Skeletal muscle cell (primary cell): ENCODE measurements around the gene NPRL2.
A peak's percentile ranks its signal among the peaks of the same experiment; 100 is the strongest.

Experiments
- DNase-seq: peaks from one replicate; pipeline ENCODE4 v3.0.0-alpha.2; 2010; ENCODE audit warnings: low read depth
- H3K4me3 ChIP-seq: 2 replicates; pipeline ENCODE4 v1.5.1; 2011; ENCODE audit warnings: low read depth, mild to moderate bottlenecking, control low read depth, low read length, moderate library complexity

The NPRL2 gene

GRCh38 chr3:50350527-50351322 is at the start of gene NPRL2, which contains the start of gene CYB561D2:
TSS of gene NPRL2 (minus strand) at chr3:50350775. CDS start at chr3:50350652, 123 bp downstream.
TSS of gene CYB561D2 (plus strand) at chr3:50350862. CDS start at chr3:50351434, 572 bp downstream.
- peak; percentile 75 for DNase-seq
- H3K4me3 ChIP-seq: peak within 1 kb of the TSS; percentile 70

GRCh38 chr3:50396502-50396901 is 45.9 kb upstream of the NPRL2 start:
- H3K4me3 ChIP-seq: no peak overlapping the region
- no peak for DNase-seq

- H3K4me3 ChIP-seq: no peak overlapping the region
- no peak for DNase-seq
Measured at GRCh38 chr3:50395070-50395860, 44.7 kb upstream of the NPRL2 start.

- no peak overlapping the region for H3K4me3 ChIP-seq
- DNase-seq: no peak
Measured at GRCh38 chr3:50393061-50393460, 42.5 kb upstream of the NPRL2 start.

DNA sequence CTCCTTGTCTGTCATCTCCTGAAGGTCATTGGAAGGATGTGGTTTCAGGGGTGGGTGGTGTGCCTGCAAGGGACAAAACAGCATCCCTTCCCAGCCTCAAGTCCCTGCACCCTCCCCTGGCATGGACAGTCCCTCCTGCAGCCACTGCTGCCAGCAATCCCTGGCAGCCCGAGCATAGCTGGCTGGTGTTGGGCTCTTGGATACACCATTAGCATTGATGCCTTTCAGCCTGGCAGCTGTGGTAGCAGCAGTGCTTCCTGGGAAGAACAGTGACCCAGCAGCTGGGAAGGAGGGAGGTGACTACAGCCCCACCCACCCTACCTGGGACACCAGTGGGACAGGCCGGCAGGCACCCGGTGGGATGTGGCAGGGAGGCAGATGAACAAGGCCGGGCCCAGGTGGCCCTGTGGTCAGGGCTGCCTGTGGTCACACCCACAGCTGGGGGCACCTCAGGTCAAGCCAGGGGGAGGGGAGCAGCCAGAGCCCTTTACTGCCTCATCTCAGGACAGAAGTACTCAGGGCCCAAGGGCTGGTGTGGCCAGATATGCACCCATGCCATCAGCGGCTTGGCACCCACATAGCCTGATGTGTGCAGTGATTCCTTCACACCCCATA is 41.6 kb upstream of the NPRL2 start:
- no peak overlapping the region for H3K4me3 ChIP-seq
- DNase-seq: no peak

DNA sequence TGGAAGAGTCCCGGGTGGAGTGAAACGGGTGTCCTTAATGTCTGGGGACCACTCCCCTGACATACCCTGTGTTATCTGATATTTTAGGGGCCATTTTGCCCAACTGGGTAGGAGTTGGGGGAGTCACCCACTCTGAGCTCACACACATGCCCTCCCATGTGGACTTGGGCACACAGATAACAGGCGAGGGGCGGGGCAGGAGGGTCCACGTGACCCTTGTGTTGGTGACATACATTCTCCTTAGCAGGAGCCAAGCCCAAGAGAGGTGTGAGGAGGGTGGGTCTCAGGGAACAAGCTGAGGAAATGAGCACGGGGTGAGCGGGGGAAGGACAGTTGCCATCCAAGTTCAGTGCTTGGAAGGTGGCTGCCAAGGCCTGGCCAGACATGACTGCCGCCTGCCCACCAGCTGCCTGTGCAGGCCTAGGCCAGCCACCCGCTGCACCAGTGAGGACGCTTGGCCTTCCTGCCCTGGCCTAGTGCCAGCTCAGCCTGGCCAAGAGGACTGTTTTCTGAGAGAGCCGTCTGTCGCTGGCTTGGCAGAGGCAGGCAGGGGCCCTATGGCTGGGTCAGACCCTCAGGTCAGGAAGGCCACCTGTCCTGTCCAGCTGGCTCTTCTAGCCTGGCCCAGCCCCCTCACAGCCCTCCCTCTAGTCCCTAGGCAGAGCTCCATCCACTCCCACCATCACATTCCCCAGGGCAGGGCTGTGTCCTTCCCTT is 40.1 kb upstream of the NPRL2 start:
- DNase-seq: peak; percentile 5
- H3K4me3 ChIP-seq: no peak overlapping the region

DNA sequence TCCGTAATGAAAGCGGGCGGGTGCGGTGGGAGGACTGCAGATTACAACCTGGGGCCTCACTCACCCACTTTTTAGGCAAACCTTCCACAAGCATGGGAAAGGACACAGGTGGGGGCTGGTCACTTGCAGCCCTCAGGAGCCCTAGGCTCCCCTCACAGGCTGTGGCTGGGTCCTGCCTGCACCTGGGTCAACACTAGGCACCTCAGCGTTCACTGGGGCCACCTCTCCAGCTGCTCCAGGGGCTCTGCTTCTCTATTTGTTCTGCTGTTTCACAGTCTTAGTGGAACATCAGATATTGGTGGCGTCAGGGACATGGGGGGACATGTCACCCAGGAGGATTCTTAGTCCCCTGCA is 38.8 kb upstream of the NPRL2 start:
- no peak for DNase-seq
- no peak overlapping the region for H3K4me3 ChIP-seq

DNA sequence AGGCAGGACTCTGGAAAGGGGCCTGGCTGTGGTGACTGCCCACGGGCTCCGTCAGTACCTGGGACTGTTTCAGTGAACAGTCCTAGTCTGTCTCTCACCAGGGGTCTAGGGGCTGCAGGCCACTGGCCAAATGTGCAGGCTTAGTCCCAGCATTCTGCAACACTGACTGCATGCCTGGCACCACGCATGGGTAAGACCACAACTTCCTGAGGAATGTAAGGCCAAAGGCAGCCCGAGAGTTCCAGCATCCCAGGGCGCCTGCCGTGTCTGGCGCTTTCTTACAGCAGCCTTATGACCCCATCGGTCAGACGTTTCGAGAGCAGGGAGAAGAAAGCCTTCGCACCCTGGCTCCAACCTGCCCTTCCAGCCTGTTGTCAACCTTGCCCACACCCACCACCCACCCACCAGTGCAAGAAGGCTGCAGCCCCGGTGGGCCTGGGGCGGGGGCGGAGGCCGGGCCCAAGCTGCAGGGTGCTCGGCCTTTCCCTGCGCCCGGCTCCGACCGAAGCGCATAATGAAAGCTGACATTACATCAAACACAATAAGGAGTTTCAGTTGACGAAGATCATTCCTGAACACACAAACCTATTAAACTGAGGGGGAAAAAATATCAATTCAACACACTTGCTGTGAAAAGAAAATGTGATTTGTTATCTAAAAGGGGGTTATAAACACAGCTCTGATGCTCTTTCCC is 38.3 kb upstream of the NPRL2 start:
- no peak for DNase-seq
- no peak overlapping the region for H3K4me3 ChIP-seq

DNA sequence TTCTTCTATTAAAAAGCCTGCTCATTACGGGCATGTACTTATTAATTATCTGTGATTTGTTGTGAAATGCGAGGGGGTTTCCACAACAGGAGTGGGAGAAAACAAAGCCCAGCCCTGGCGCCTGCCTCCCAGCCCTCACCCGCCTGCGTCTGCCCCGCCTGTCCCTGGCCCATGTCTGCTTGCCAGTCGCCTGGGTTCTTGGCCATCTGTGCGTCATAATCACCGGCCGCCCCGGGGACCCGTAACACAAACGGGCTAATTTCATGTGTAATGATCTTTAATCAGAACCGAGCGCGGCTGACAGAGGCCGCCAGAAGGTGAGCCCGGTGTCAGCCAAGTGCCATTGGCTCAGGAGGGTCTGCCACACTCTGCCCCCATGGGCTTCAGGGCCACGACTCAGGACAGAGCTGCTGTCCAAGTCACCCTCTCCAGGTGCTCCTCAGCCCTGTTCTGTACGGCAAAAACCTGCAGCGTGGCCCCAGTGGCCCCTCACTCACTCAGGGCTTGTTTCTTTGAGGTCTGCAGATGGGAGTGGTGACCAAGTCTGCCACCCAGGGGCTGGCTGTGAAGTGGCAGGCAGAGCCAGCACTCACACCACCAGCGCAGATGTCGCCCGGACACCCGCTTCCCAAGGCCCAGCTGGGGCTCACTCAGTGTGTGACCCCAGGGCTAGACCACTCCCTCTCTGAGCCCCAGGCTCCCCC is 37.6 kb upstream of the NPRL2 start:
- DNase-seq: no peak
- H3K4me3 ChIP-seq: no peak overlapping the region

- DNase-seq: no peak
- H3K4me3 ChIP-seq: no peak overlapping the region
Measured at GRCh38 chr3:50385754-50386153, 35.2 kb upstream of the NPRL2 start.

DNA sequence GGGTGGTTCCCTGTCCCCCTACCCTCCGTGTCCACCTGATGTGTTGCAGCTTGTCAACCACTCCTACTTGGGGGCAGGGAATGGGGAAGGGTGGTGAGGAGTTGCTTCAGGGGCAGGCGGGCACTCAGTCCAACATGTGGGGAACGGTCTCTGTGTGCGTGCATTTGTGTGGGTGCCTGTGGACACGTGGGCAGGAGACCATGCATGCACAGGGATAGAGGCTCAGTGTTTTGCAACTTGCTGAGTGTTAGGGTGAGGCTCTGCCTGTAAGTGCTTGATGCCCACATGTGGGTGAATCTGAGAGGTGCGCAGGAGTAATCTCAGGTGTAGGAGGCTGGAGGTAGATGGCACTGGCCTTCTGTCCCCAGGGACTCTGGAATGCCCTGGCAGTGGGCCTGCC is 33.2 kb upstream of the NPRL2 start:
- DNase-seq: no peak
- no peak overlapping the region for H3K4me3 ChIP-seq

- no peak overlapping the region for H3K4me3 ChIP-seq
- no peak for DNase-seq
Measured at GRCh38 chr3:50382722-50383121, 32.1 kb upstream of the NPRL2 start.

- H3K4me3 ChIP-seq: no peak overlapping the region
- no peak for DNase-seq
Measured at GRCh38 chr3:50381383-50381782, 30.8 kb upstream of the NPRL2 start.

GRCh38 chr3:50380405-50381085 is 30.0 kb upstream of the NPRL2 start:
- no peak for DNase-seq
- no peak overlapping the region for H3K4me3 ChIP-seq

DNA sequence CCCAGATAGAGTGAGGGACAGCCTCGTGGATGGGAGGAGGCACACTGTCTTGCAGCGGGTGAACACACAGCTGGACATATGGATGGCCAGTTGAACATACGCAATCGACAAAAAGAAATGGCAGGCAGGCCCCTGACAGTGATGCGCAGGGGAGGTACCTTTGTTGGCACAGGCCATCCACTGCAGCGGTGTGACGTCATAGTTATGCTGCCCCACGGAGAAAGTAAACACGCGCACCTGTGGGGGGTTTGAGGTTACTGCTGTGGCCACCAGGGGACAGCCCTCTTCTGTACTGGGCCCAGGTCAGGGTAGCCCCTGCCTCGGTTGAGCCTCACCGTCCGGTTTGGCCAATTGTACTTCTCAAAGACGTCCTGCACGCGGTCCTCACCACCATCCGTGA is 28.2 kb upstream of the NPRL2 start:
- H3K4me3 ChIP-seq: no peak overlapping the region
- DNase-seq: no peak

DNA sequence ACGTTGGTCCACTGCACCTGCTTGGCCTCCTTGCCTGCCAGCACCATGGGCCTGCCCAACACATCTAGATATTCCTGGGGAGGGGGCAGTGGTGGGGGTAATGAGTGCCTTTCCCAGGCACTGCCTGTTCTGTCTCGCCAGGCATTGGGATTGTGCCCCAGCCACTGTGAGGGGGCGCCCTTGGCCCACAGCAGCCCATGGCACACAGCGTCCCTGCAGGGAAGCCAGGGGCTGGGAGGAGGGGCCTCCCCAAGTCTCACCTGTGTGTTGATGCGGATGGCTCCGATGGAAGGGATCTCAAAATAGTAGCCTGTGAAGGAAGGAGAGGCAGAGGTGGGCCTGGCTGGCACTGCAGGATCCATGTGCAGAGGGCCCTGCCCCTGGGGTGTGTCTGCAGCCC is 27.4 kb upstream of the NPRL2 start:
- no peak overlapping the region for H3K4me3 ChIP-seq
- no peak for DNase-seq

GRCh38 chr3:50375258-50375931 is 24.8 kb upstream of the NPRL2 start:
- no peak for DNase-seq

More at GRCh38 chr3:50375258-50375931, 24.8 kb upstream of the NPRL2 start:
- no peak overlapping the region for H3K4me3 ChIP-seq
